Cortex of kidney (tissue), 1 donor: ENCODE measurements around the gene LMBRD1.
"Not testable (repeated sequence)": the region's sequence is repeated elsewhere in the genome, so short reads cannot be mapped to it uniquely, and the experiment has no call there.

Source experiments
- DNase-seq: peaks from one replicate; lab custom pipeline; 2025; lab: John Stamatoyannopoulos, UW

LMBRD1 gene

GRCh38 chr6:69796642-69797390, at the start of gene LMBRD1:
Gene LMBRD1 (minus strand): TSS chr6:69797010. CDS start chr6:69796881, 129 bp downstream.
- peak; percentile 60 for DNase-seq

GRCh38 chr6:69846312-69846711, 49.5 kb upstream of the LMBRD1 start:
- DNase-seq, result no peak

GRCh38 chr6:69843189-69843588, 46.4 kb upstream of the LMBRD1 start:
- no peak for DNase-seq

GRCh38 chr6:69841862-69842261, 45.1 kb upstream of the LMBRD1 start:
- DNase-seq, result no peak

GRCh38 chr6:69835414-69836179, 38.8 kb upstream of the LMBRD1 start:
- DNase-seq, result no peak

- DNase-seq, result no peak
Measured at GRCh38 chr6:69832558-69832957, 35.7 kb upstream of the LMBRD1 start.

- no peak for DNase-seq
Measured at GRCh38 chr6:69827276-69827893, 30.6 kb upstream of the LMBRD1 start.

GRCh38 chr6:69825904-69826303, 29.1 kb upstream of the LMBRD1 start:
- no peak for DNase-seq

GRCh38 chr6:69824355-69824754, 27.5 kb upstream of the LMBRD1 start:
- DNase-seq, result not testable (repeated sequence)

- no peak for DNase-seq
Measured at GRCh38 chr6:69820438-69820837, 23.6 kb upstream of the LMBRD1 start.

GRCh38 chr6:69820018-69820417, 23.2 kb upstream of the LMBRD1 start:
- no peak for DNase-seq

- DNase-seq, result no peak
Measured at GRCh38 chr6:69819138-69819537, 22.3 kb upstream of the LMBRD1 start.

GRCh38 chr6:69818223-69818930, 21.6 kb upstream of the LMBRD1 start:
- DNase-seq, result no peak

- DNase-seq, result no peak
Measured at GRCh38 chr6:69817358-69817757, 20.5 kb upstream of the LMBRD1 start.

- DNase-seq, result no peak
Measured at GRCh38 chr6:69816569-69816968, 19.8 kb upstream of the LMBRD1 start.

GRCh38 chr6:69816026-69816425, 19.2 kb upstream of the LMBRD1 start:
- no peak for DNase-seq

- DNase-seq, result no peak
Measured at GRCh38 chr6:69813508-69813907, 16.7 kb upstream of the LMBRD1 start.

- no peak for DNase-seq
Measured at GRCh38 chr6:69812746-69813427, 16.1 kb upstream of the LMBRD1 start.

GRCh38 chr6:69802995-69803394, 6.2 kb upstream of the LMBRD1 start:
- no peak for DNase-seq

GRCh38 chr6:69801711-69802110, 4.9 kb upstream of the LMBRD1 start:
- no peak for DNase-seq

- no peak for DNase-seq
Measured at GRCh38 chr6:69801225-69801624, 4.4 kb upstream of the LMBRD1 start.

GRCh38 chr6:69798796-69799195, 2.0 kb upstream of the LMBRD1 start:
- not testable (repeated sequence) for DNase-seq
